CD4-positive, alpha-beta T cell treated with Interleukin-10 for 1 hour (primary cell): Measurements from ENCODE around the gene TMEFF2.
"Not testable (repeated sequence)": the region's sequence is repeated elsewhere in the genome, so short reads cannot be mapped to it uniquely, and the experiment has no call there.

ENCODE experiments used
- DNase-seq: peaks from one replicate; pipeline ENCODE4 v3.0.0-alpha.2; 2020

TMEFF2 gene

GRCh38 chr2:191927319-191927867 is 267.3 kb downstream of the TMEFF2 start:
- DNase-seq = no peak

- DNase-seq = no peak
Measured at GRCh38 chr2:191926671-191927070, 268.1 kb downstream of the TMEFF2 start.

GRCh38 chr2:191923652-191923997 is 271.1 kb downstream of the TMEFF2 start:
- no peak for DNase-seq

- DNase-seq = no peak
Measured at GRCh38 chr2:191922736-191923651, 271.7 kb downstream of the TMEFF2 start.

GRCh38 chr2:191921650-191922049 is 273.1 kb downstream of the TMEFF2 start:
- not testable (repeated sequence) for DNase-seq

GRCh38 chr2:191920502-191920901 is 274.2 kb downstream of the TMEFF2 start:
- no peak for DNase-seq

- DNase-seq = no peak
Measured at GRCh38 chr2:191917967-191918651, 276.6 kb downstream of the TMEFF2 start.

GRCh38 chr2:191917430-191917881 is 277.3 kb downstream of the TMEFF2 start:
- no peak for DNase-seq

- no peak for DNase-seq
Measured at GRCh38 chr2:191916826-191917225, 277.9 kb downstream of the TMEFF2 start.

- DNase-seq = no peak
Measured at GRCh38 chr2:191915750-191916149, 279.0 kb downstream of the TMEFF2 start.

GRCh38 chr2:191913796-191914195 is 280.9 kb downstream of the TMEFF2 start:
- DNase-seq = no peak

- DNase-seq = no peak
Measured at GRCh38 chr2:191912764-191913163, 282.0 kb downstream of the TMEFF2 start.

GRCh38 chr2:191910518-191910917 is 284.2 kb downstream of the TMEFF2 start:
- no peak for DNase-seq

- no peak for DNase-seq
Measured at GRCh38 chr2:191908874-191909273, 285.9 kb downstream of the TMEFF2 start.

- no peak for DNase-seq
Measured at GRCh38 chr2:191907545-191907944, 287.2 kb downstream of the TMEFF2 start.

- no peak for DNase-seq
Measured at GRCh38 chr2:191907091-191907490, 287.6 kb downstream of the TMEFF2 start.

GRCh38 chr2:191905336-191905735 is 289.4 kb downstream of the TMEFF2 start:
- no peak for DNase-seq

GRCh38 chr2:191901031-191901430 is 293.7 kb downstream of the TMEFF2 start:
- no peak for DNase-seq

GRCh38 chr2:191899410-191899809 is 295.3 kb downstream of the TMEFF2 start:
- no peak for DNase-seq
